NCI-H524 (cell line): ENCODE results near the gene EDIL3.
"Not testable (repeated sequence)": the region's sequence is repeated elsewhere in the genome, so short reads cannot be mapped to it uniquely, and the experiment has no call there.

ENCODE experiments used
- DNase-seq, 2 experiments: peaks; one replicate each; lab custom pipeline; 2025; lab: John Stamatoyannopoulos, UW

EDIL3 gene

GRCh38 chr5:84063041-84063440, 321.6 kb downstream of the EDIL3 start:
- DNase-seq = no peak

- no peak for DNase-seq
These were observed 325.0 kb downstream of the EDIL3 start for GRCh38 chr5:84059672-84060071.

GRCh38 chr5:84058561-84058960, 326.1 kb downstream of the EDIL3 start:
- DNase-seq = no peak

GRCh38 chr5:84057211-84057610, 327.5 kb downstream of the EDIL3 start:
- no peak for DNase-seq

- DNase-seq = no peak
These were observed 338.7 kb downstream of the EDIL3 start for GRCh38 chr5:84045964-84046363.

GRCh38 chr5:84036842-84037241, 347.8 kb downstream of the EDIL3 start:
- no peak for DNase-seq

- DNase-seq = no peak
These were observed 352.4 kb downstream of the EDIL3 start for GRCh38 chr5:84032324-84032723.

- no peak for DNase-seq
These were observed 356.6 kb downstream of the EDIL3 start for GRCh38 chr5:84028093-84028492.

GRCh38 chr5:84018521-84018920, 366.2 kb downstream of the EDIL3 start:
- DNase-seq = not testable (repeated sequence)

GRCh38 chr5:84017523-84018172, 367.0 kb downstream of the EDIL3 start:
- DNase-seq = no peak

- DNase-seq = no peak
These were observed 368.6 kb downstream of the EDIL3 start for GRCh38 chr5:84016085-84016484.

- no peak for DNase-seq
These were observed 369.7 kb downstream of the EDIL3 start for GRCh38 chr5:84014966-84015365.

GRCh38 chr5:83993803-83994202, 390.9 kb downstream of the EDIL3 start:
- no peak for DNase-seq

- DNase-seq = no peak
These were observed 393.0 kb downstream of the EDIL3 start for GRCh38 chr5:83991566-83992224.

GRCh38 chr5:83988293-83988685, 396.4 kb downstream of the EDIL3 start:
- no peak for DNase-seq

GRCh38 chr5:83987513-83988292, 397.0 kb downstream of the EDIL3 start:
- DNase-seq = no peak

GRCh38 chr5:83983852-83984251, 400.8 kb downstream of the EDIL3 start:
- no peak for DNase-seq

GRCh38 chr5:83973925-83974815, 410.5 kb downstream of the EDIL3 start:
- no peak for DNase-seq

GRCh38 chr5:83972909-83973308, 411.8 kb downstream of the EDIL3 start:
- DNase-seq = no peak

GRCh38 chr5:83972236-83972635, 412.4 kb downstream of the EDIL3 start:
- no peak for DNase-seq

- no peak for DNase-seq
These were observed 417.3 kb downstream of the EDIL3 start for GRCh38 chr5:83967417-83967816.

- no peak for DNase-seq
These were observed 419.2 kb downstream of the EDIL3 start for GRCh38 chr5:83965441-83965840.
